Measurements from ENCODE around the gene GGT5.

GGT5 gene

GRCh38 chr22:24235315-24235714, 9.6 kb downstream of the GGT5 start:
- Histone ChIP-seq H3K4me1 (ENCODE audit: control insufficient read depth in 5 of 5, insufficient read depth in 5 of 5, low read length in 5 of 5) (peaks cover 0 to 2% (median 0%) of the 10 kb centered on the region in 5 donors), H3K9me3 (ENCODE audit: control insufficient read depth in 5 of 5, low read length in 5 of 5) (no peaks in the 10 kb centered on the region), H3K9ac (ENCODE audit: low read length in 5 of 5) (no peak overlapping the region), H3K36me3 (ENCODE audit: control insufficient read depth in 5 of 5, insufficient read depth in 5 of 5, low read length in 5 of 5) (peaks cover 0 to 3% (median 0%) of the 10 kb centered on the region in 5 donors), H3K4me3 (ENCODE audit: low read depth in 1 of 5, low read length in 5 of 5) (no peak overlapping the region), H3K27me3 (ENCODE audit: control insufficient read depth in 5 of 5, insufficient read depth in 4 of 5, low read length in 5 of 5) (peaks cover 0 to 2% (median 0%) of the 10 kb centered on the region in 5 donors), H3K27ac (ENCODE audit: low read depth, low read length) (no peak overlapping the region)

- H3K4me1 ChIP-seq (ENCODE audit: control insufficient read depth in 5 of 5, insufficient read depth in 5 of 5, low read length in 5 of 5), result peaks cover 0 to 2% (median 0%) of the 10 kb centered on the region in 5 donors
- H3K27me3 ChIP-seq (ENCODE audit: control insufficient read depth in 5 of 5, insufficient read depth in 4 of 5, low read length in 5 of 5), result peaks cover 0 to 2% (median 0%) of the 10 kb centered on the region in 5 donors
- H3K4me3 ChIP-seq (ENCODE audit: low read depth in 1 of 5, low read length in 5 of 5), result no peak overlapping the region
- H3K36me3 ChIP-seq (ENCODE audit: control insufficient read depth in 5 of 5, insufficient read depth in 5 of 5, low read length in 5 of 5), result peaks cover 0 to 3% (median 0%) of the 10 kb centered on the region in 5 donors
- H3K27ac ChIP-seq (ENCODE audit: low read depth, low read length), result no peak overlapping the region
- no peak overlapping the region for H3K9ac ChIP-seq (ENCODE audit: low read length in 5 of 5)
- H3K9me3 ChIP-seq (ENCODE audit: control insufficient read depth in 5 of 5, low read length in 5 of 5), result no peaks in the 10 kb centered on the region
Observed at GRCh38 chr22:24233816-24234215, 11.1 kb downstream of the GGT5 start.

- Histone ChIP-seq H3K4me1 (ENCODE audit: control insufficient read depth in 5 of 5, insufficient read depth in 5 of 5, low read length in 5 of 5) (peaks cover 0 to 2% (median 0%) of the 10 kb centered on the region in 5 donors), H3K27me3 (ENCODE audit: control insufficient read depth in 5 of 5, insufficient read depth in 4 of 5, low read length in 5 of 5) (peaks cover 0 to 2% (median 0%) of the 10 kb centered on the region in 5 donors), H3K4me3 (ENCODE audit: low read depth in 1 of 5, low read length in 5 of 5) (no peak overlapping the region), H3K36me3 (ENCODE audit: control insufficient read depth in 5 of 5, insufficient read depth in 5 of 5, low read length in 5 of 5) (peaks cover 0 to 3% (median 0%) of the 10 kb centered on the region in 5 donors), H3K9me3 (ENCODE audit: control insufficient read depth in 5 of 5, low read length in 5 of 5) (no peaks in the 10 kb centered on the region), H3K9ac (ENCODE audit: low read length in 5 of 5) (no peak overlapping the region), H3K27ac (ENCODE audit: low read depth, low read length) (no peak overlapping the region)
Observed at GRCh38 chr22:24233235-24233634, 11.6 kb downstream of the GGT5 start.

DNA sequence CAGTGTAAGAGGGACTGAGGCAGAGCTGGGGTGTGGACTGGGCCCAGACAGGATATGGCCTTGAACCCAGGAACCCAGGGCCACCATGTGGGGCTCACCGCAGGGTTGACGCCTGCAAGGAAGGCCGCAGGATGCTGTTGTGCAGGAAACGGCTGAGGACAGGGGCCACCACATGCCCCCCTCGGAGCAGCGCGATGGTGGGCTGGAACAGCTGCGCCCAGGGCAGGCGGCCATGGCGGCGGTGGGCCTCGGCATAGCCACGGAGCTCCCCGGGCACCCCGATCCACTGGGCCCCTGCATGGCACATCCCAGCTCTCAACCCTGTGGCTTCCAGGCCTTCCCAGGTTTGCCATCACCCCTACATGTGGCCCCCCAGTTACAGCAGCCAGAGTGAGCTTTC, 12.2 kb downstream of the GGT5 start:
- no peak overlapping the region for H3K9ac ChIP-seq (ENCODE audit: low read length in 5 of 5)
- no peak overlapping the region for H3K27ac ChIP-seq (ENCODE audit: low read depth, low read length)
- H3K27me3 ChIP-seq (ENCODE audit: control insufficient read depth in 5 of 5, insufficient read depth in 4 of 5, low read length in 5 of 5), result peaks cover 0 to 2% (median 0%) of the 10 kb centered on the region in 5 donors
- peaks cover 0 to under 1% (median 0%) of the 10 kb centered on the region in 5 donors for H3K9me3 ChIP-seq (ENCODE audit: control insufficient read depth in 5 of 5, low read length in 5 of 5)
- peaks cover 0 to 2% (median 0%) of the 10 kb centered on the region in 5 donors for H3K4me1 ChIP-seq (ENCODE audit: control insufficient read depth in 5 of 5, insufficient read depth in 5 of 5, low read length in 5 of 5)
- H3K4me3 ChIP-seq (ENCODE audit: low read depth in 1 of 5, low read length in 5 of 5), result no peak overlapping the region
- peaks cover 0 to 3% (median 0%) of the 10 kb centered on the region in 5 donors for H3K36me3 ChIP-seq (ENCODE audit: control insufficient read depth in 5 of 5, insufficient read depth in 5 of 5, low read length in 5 of 5)

DNA sequence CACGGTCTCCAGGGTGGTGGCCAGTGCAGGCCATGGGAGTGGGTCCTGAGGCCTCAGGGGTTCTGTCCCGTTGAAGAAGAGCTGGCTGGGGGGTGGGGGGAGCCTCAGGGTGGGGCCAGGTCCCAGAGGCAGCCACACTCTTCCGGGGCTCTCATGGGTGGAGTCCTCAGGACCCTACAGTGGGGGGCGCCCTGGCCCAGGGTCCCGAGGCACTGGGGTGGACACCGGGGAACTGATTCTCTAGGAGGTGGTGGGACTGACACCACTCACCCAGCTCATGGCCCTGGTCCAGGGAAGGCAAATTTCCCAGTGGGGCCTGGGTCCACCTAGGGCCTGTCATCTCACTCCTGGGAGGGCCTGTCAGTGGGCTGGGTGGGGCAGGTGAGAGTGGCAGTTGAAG, 12.8 kb downstream of the GGT5 start:
- H3K27me3 ChIP-seq (ENCODE audit: control insufficient read depth in 5 of 5, insufficient read depth in 4 of 5, low read length in 5 of 5), result peaks cover 0 to 2% (median 0%) of the 10 kb centered on the region in 5 donors
- H3K27ac ChIP-seq (ENCODE audit: low read depth, low read length), result no peak overlapping the region
- no peak overlapping the region for H3K9ac ChIP-seq (ENCODE audit: low read length in 5 of 5)
- no peak overlapping the region for H3K4me3 ChIP-seq (ENCODE audit: low read depth in 1 of 5, low read length in 5 of 5)
- H3K4me1 ChIP-seq (ENCODE audit: control insufficient read depth in 5 of 5, insufficient read depth in 5 of 5, low read length in 5 of 5), result peaks cover 0 to 2% (median 0%) of the 10 kb centered on the region in 5 donors
- H3K36me3 ChIP-seq (ENCODE audit: control insufficient read depth in 5 of 5, insufficient read depth in 5 of 5, low read length in 5 of 5), result peaks cover 0 to 3% (median 0%) of the 10 kb centered on the region in 5 donors
- peaks cover 0 to 4% (median 0%) of the 10 kb centered on the region in 5 donors for H3K9me3 ChIP-seq (ENCODE audit: control insufficient read depth in 5 of 5, low read length in 5 of 5)

DNA sequence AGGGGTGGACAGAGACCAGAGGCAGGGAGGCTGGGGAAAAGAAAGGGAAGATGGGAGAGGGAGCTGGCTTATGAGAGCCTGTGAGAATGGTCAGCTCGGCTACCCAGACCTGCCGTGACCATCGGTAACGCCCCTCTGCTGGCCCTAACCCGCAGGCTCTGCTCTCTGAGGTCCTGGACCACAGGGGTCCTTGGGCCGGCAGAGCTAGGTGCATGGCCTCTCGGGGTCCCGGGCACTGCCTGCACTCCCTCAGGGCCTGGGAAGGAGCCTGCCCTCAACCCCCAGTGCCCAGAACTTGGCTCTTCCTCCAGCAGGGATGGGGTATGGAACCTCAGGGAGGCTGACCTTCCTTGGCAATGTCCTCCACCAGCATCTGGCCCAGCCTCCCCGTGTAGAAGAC, 13.2 kb downstream of the GGT5 start:
- Histone ChIP-seq H3K36me3 (ENCODE audit: control insufficient read depth in 5 of 5, insufficient read depth in 5 of 5, low read length in 5 of 5) (peaks cover 0 to 3% (median 0%) of the 10 kb centered on the region in 5 donors), H3K27ac (ENCODE audit: low read depth, low read length) (no peak overlapping the region), H3K9me3 (ENCODE audit: control insufficient read depth in 5 of 5, low read length in 5 of 5) (peaks cover 0 to 4% (median 0%) of the 10 kb centered on the region in 5 donors), H3K9ac (ENCODE audit: low read length in 5 of 5) (no peak overlapping the region), H3K27me3 (ENCODE audit: control insufficient read depth in 5 of 5, insufficient read depth in 4 of 5, low read length in 5 of 5) (peaks cover 0 to 2% (median 0%) of the 10 kb centered on the region in 5 donors), H3K4me1 (ENCODE audit: control insufficient read depth in 5 of 5, insufficient read depth in 5 of 5, low read length in 5 of 5) (peaks cover 0 to 2% (median 0%) of the 10 kb centered on the region in 5 donors), H3K4me3 (ENCODE audit: low read depth in 1 of 5, low read length in 5 of 5) (no peak overlapping the region)

DNA sequence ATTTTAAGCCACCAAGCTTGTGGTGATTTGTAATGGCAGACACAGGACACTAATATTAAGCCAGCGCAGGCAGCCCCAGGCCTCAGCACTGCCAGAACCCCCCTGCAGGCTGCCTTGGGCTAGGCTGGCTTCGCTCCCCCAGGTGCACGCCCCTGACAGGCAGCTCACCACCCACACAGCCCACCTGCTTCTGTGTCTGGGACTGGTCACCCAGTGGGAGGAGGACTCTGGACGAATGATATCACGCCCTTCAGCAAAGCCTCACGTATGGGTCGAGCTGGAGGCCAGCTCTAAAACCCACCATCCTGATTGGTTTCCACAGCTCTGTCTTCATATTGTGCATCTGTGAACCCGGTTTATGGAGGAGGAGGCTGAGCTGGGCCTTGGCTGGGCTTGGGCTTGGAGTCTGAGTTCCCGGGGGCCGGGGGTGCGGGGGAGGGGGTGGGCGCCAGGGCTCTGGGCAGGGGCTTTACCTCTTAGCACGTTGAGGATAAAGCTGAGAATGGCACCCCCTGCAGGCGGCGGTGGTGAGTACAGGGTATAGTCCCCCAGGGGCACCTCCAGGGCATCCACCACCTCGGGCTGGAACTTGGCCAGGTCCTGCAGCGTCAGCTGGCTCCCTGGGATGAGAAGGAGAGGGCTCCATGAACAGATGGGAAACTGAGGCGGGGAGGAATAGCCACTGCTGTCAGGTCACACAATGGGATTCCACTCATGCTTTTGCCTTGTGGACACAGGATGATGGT, 13.8 kb downstream of the GGT5 start:
- Histone ChIP-seq H3K9ac (ENCODE audit: low read length in 5 of 5) (no peak overlapping the region), H3K36me3 (ENCODE audit: control insufficient read depth in 5 of 5, insufficient read depth in 5 of 5, low read length in 5 of 5) (peaks cover 0 to 3% (median 0%) of the 10 kb centered on the region in 5 donors), H3K9me3 (ENCODE audit: control insufficient read depth in 5 of 5, low read length in 5 of 5) (peaks cover 0 to 4% (median 0%) of the 10 kb centered on the region in 5 donors), H3K27ac (ENCODE audit: low read depth, low read length) (no peak overlapping the region), H3K4me3 (ENCODE audit: low read depth in 1 of 5, low read length in 5 of 5) (no peak overlapping the region), H3K27me3 (ENCODE audit: control insufficient read depth in 5 of 5, insufficient read depth in 4 of 5, low read length in 5 of 5) (peaks cover 0 to 2% (median 0%) of the 10 kb centered on the region in 5 donors), H3K4me1 (ENCODE audit: control insufficient read depth in 5 of 5, insufficient read depth in 5 of 5, low read length in 5 of 5) (peaks cover 0 to 2% (median 0%) of the 10 kb centered on the region in 5 donors)

DNA sequence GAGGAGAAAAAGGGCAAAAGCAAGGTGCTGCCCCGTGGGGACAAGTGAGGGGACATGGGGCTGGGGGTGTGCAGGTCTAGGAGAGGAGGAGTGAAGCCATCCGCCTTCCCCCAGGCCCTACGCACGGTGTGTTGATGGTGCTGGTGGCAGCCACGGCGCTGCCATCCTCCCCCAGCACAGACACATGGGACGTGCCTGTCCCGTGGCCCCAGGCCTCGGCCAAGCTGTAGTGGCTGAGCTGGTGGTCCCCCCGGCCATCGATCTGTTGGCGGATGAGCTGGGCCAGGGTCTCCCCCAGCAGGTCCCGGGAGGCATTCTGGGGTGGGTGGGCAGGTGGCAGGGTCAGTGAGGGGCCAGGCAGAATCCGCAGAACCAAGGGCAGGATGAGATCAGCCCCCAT, 18.9 kb downstream of the GGT5 start:
- Histone ChIP-seq H3K27ac (ENCODE audit: low read depth, low read length) (no peak overlapping the region), H3K4me1 (ENCODE audit: control insufficient read depth in 5 of 5, insufficient read depth in 5 of 5, low read length in 5 of 5) (no peaks in the 10 kb centered on the region), H3K36me3 (ENCODE audit: control insufficient read depth in 5 of 5, insufficient read depth in 5 of 5, low read length in 5 of 5) (peaks cover 0 to 7% (median 0%) of the 10 kb centered on the region in 5 donors), H3K9ac (ENCODE audit: low read length in 5 of 5) (no peak overlapping the region), H3K9me3 (ENCODE audit: control insufficient read depth in 5 of 5, low read length in 5 of 5) (peaks cover 4 to 13% (median 9%) of the 10 kb centered on the region in 5 donors), H3K4me3 (ENCODE audit: low read depth in 1 of 5, low read length in 5 of 5) (no peak overlapping the region), H3K27me3 (ENCODE audit: control insufficient read depth in 5 of 5, insufficient read depth in 4 of 5, low read length in 5 of 5) (peaks cover 0 to 2% (median 0%) of the 10 kb centered on the region in 5 donors)

- Histone ChIP-seq H3K27ac (ENCODE audit: low read depth, low read length) (no peak overlapping the region), H3K4me1 (ENCODE audit: control insufficient read depth in 5 of 5, insufficient read depth in 5 of 5, low read length in 5 of 5) (peaks cover 0 to under 1% (median 0%) of the 10 kb centered on the region in 5 donors), H3K9me3 (ENCODE audit: control insufficient read depth in 5 of 5, low read length in 5 of 5) (peaks cover 4 to 13% (median 9%) of the 10 kb centered on the region in 5 donors), H3K4me3 (ENCODE audit: low read depth in 1 of 5, low read length in 5 of 5) (peak overlapping the region in 1 of 5 donors; percentile 26), H3K9ac (ENCODE audit: low read length in 5 of 5) (no peak overlapping the region), H3K27me3 (ENCODE audit: control insufficient read depth in 5 of 5, insufficient read depth in 4 of 5, low read length in 5 of 5) (no peaks in the 10 kb centered on the region), H3K36me3 (ENCODE audit: control insufficient read depth in 5 of 5, insufficient read depth in 5 of 5, low read length in 5 of 5) (peaks cover 0 to 7% (median 0%) of the 10 kb centered on the region in 5 donors)
Observed at GRCh38 chr22:24225044-24225601, 19.8 kb downstream of the GGT5 start.

DNA sequence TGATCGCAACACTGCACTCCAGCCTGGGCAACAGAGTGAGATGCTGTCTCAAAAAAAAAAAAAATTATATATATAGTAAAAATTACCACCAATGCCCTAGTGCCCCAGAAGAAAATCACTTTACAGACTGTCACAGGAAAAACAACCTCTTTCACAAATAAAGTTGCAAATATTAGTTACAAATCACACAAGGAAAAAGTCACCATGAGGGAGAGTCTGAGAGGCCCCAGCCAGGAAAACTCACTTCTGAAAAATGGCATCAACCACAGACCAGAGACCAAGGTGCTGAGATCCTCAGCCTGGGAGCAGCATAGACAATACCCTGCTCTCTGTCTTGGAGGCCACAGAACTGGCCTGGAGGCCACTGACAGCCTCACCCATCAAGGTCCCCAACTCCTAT, 20.4 kb downstream of the GGT5 start:
- H3K9me3 ChIP-seq (ENCODE audit: control insufficient read depth in 5 of 5, low read length in 5 of 5), result peaks cover 4 to 13% (median 9%) of the 10 kb centered on the region in 5 donors
- H3K9ac ChIP-seq (ENCODE audit: low read length in 5 of 5), result no peak overlapping the region
- H3K4me3 ChIP-seq (ENCODE audit: low read depth in 1 of 5, low read length in 5 of 5), result peak overlapping the region in 1 of 5 donors; percentile 26
- no peak overlapping the region for H3K27ac ChIP-seq (ENCODE audit: low read depth, low read length)
- H3K4me1 ChIP-seq (ENCODE audit: control insufficient read depth in 5 of 5, insufficient read depth in 5 of 5, low read length in 5 of 5), result peaks cover 0 to 3% (median 0%) of the 10 kb centered on the region in 5 donors
- H3K36me3 ChIP-seq (ENCODE audit: control insufficient read depth in 5 of 5, insufficient read depth in 5 of 5, low read length in 5 of 5), result peaks cover 0 to 8% (median under 1%) of the 10 kb centered on the region in 5 donors
- H3K27me3 ChIP-seq (ENCODE audit: control insufficient read depth in 5 of 5, insufficient read depth in 4 of 5, low read length in 5 of 5), result no peaks in the 10 kb centered on the region

All from subcutaneous abdominal adipose tissue (tissue), 5 donors.